H1 (cell line): ENCODE data around the gene RBM26. TPM values are rescaled to one million over a fixed set of nuclear protein-coding genes. Genes with fewer than 3 reads are reported as not detected.

Source experiments
- CTCF ChIA-PET: fragments of 300-600 bp; sonication (Branson Sonifier 250); formaldehyde crosslinking; loops from one replicate; lab custom pipeline; 2021; ENCODE audit not compliant: partially characterized antibody; lab: Charles Lee
- POLR2A ChIA-PET: fragments of 300-600 bp; sonication (Branson Sonifier 250); formaldehyde crosslinking; loops from one replicate; lab custom pipeline; 2021; ENCODE audit warnings: inconsistent platforms; ENCODE audit not compliant: partially characterized antibody; lab: Charles Lee
- DNase-seq, 2 experiments: peaks; one replicate each; pipeline versions ENCODE4 v3.0.0 to v3.0.0-alpha.2; 2010 to 2022; ENCODE audit warnings: low spot score in 2 of 2, low read depth in 1 of 2, mixed read lengths in 1 of 2
- FAIRE-seq: peaks from 2 replicates; lab custom pipeline; 2011; peaks lifted over from hg19 to GRCh38; lab: Jason Lieb, UNC
- H2AFZ ChIP-seq: 2 replicates; pipeline ENCODE4 v1.8.1; 2012; ENCODE audit warnings: low read length, inconsistent platforms
- H2AK5ac ChIP-seq: 2 replicates; pipeline ENCODE4 v1.6.1; 2013; ENCODE audit warnings: low read depth, low read length
- H2BK120ac ChIP-seq: replicated peaks from 2 replicates; pipeline ENCODE3; 2013; ENCODE audit warnings: low read depth, low read length, inconsistent platforms
- H2BK12ac ChIP-seq: 2 replicates; pipeline ENCODE4 v1.6.1; 2013; ENCODE audit warnings: low read depth, low read length
- H2BK15ac ChIP-seq: 2 replicates; pipeline ENCODE4 v1.6.1; 2013; ENCODE audit warnings: low read length
- H2BK20ac ChIP-seq: 2 replicates; pipeline ENCODE4 v1.6.1; 2013; ENCODE audit warnings: low read length
- H2BK5ac ChIP-seq: 2 replicates; pipeline ENCODE4 v1.6.1; 2013; ENCODE audit warnings: low read depth, low read length
- H3K14ac ChIP-seq: 2 replicates; pipeline ENCODE4 v1.6.1; 2013; ENCODE audit warnings: inconsistent platforms; ENCODE audit not compliant: insufficient read length
- H3K18ac ChIP-seq: 2 replicates; pipeline ENCODE4 v1.6.1; 2013; ENCODE audit warnings: low read length; ENCODE audit errors: extremely low read depth
- H3K23ac ChIP-seq: 2 replicates; pipeline ENCODE4 v1.6.1; 2013; ENCODE audit warnings: inconsistent platforms; ENCODE audit not compliant: insufficient read length
- H3K23me2 ChIP-seq: 2 replicates; pipeline ENCODE4 v1.6.1; 2013; ENCODE audit warnings: low read depth, low read length
- H3K27ac ChIP-seq: 2 replicates; pipeline ENCODE4 v1.6.1; 2011; ENCODE audit warnings: low read depth, low read length, inconsistent platforms
- H3K27me3 ChIP-seq, 4 experiments: replicated peaks in 1 of 4; 1 replicate in 1 of 4; 2 replicates in 3 of 4; pipeline versions ENCODE4 v1.6.1 to v1.8.1; 2011 to 2013; ENCODE audit warnings: low read length in 3 of 4, mild to moderate bottlenecking in 3 of 4, inconsistent platforms in 2 of 4, mixed read lengths in 2 of 4, moderate library complexity in 1 of 4; ENCODE audit not compliant: control insufficient read depth in 3 of 4, insufficient read depth in 3 of 4; ENCODE audit errors: extremely low read depth in 1 of 4
- H3K36me3 ChIP-seq, 4 experiments: 2 replicates each; pipeline versions ENCODE4 v1.6.1 to v1.8.1; 2011 to 2013; ENCODE audit warnings: mild to moderate bottlenecking in 4 of 4, low read length in 3 of 4, moderate library complexity in 2 of 4, control low read depth in 1 of 4, inconsistent platforms in 1 of 4; ENCODE audit not compliant: insufficient read depth in 4 of 4, control insufficient read depth in 2 of 4
- H3K4ac ChIP-seq: replicated peaks from 2 replicates; pipeline ENCODE3; 2013; ENCODE audit warnings: low read length, low read depth, mixed read lengths, inconsistent platforms; ENCODE audit not compliant: insufficient read length
- H3K4me1 ChIP-seq, 4 experiments: replicated peaks in 1 of 4; 1 replicate in 1 of 4; 2 replicates in 3 of 4; pipeline versions ENCODE4 v1.6.1 to v1.8.1; 2011 to 2013; ENCODE audit warnings: low read length in 3 of 4, inconsistent platforms in 2 of 4, mixed read lengths in 1 of 4; ENCODE audit not compliant: insufficient read depth in 4 of 4, control insufficient read depth in 3 of 4
- H3K4me2 ChIP-seq, 2 experiments: 2 replicates each; pipeline versions ENCODE4 v1.6.1 to v1.8.1; 2011 to 2013; ENCODE audit warnings: low read depth in 2 of 2, low read length in 2 of 2, control low read depth in 1 of 2, inconsistent platforms in 1 of 2, mild to moderate bottlenecking in 1 of 2; ENCODE audit not compliant: insufficient read depth in 1 of 2
- H3K4me3 ChIP-seq, 4 experiments: fragments of 200-600, 300-600 bp in 1 of 4; sonication (generic), shearing (Covaris generic), sonication (Bioruptor Twin) in 1 of 4; 2 replicates each; pipeline versions ENCODE4 v1.5.1 to v1.8.1; 2011 to 2016; ENCODE audit warnings: low read length in 4 of 4, low read depth in 3 of 4, control low read depth in 2 of 4, inconsistent platforms in 2 of 4, mild to moderate bottlenecking in 2 of 4, mixed read lengths in 1 of 4, moderate library complexity in 1 of 4; ENCODE audit not compliant: insufficient read depth in 2 of 4; ENCODE audit errors: extremely low read depth in 1 of 4
- H3K56ac ChIP-seq: replicated peaks from 2 replicates; pipeline ENCODE3; 2013; ENCODE audit warnings: low read depth, mild to moderate bottlenecking, mixed read lengths, low read length, inconsistent platforms; ENCODE audit not compliant: insufficient read length
- H3K79me1 ChIP-seq: 2 replicates; pipeline ENCODE4 v1.6.1; 2013; ENCODE audit warnings: low read depth, low read length, control low read depth
- H3K79me2 ChIP-seq, 2 experiments: 2 replicates each; pipeline versions ENCODE4 v1.6.1 to v1.8.1; 2012 to 2013; ENCODE audit warnings: low read length in 2 of 2, mild to moderate bottlenecking in 2 of 2, inconsistent platforms in 1 of 2; ENCODE audit not compliant: insufficient read depth in 2 of 2, control insufficient read depth in 1 of 2
- H3K9ac ChIP-seq, 4 experiments: replicated peaks in 1 of 4; 1 replicate in 1 of 4; 2 replicates in 3 of 4; pipeline versions ENCODE4 v1.6.1 to v1.8.1; 2011 to 2013; ENCODE audit warnings: low read depth in 3 of 4, low read length in 3 of 4, control low read depth in 2 of 4, mild to moderate bottlenecking in 2 of 4, moderate library complexity in 2 of 4, inconsistent platforms in 1 of 4; ENCODE audit errors: extremely low read depth in 1 of 4
- H3K9me3 ChIP-seq, 2 experiments: 2 replicates each; pipeline versions ENCODE4 v1.6.1 to v1.8.1; 2012 to 2013; ENCODE audit warnings: mild to moderate bottlenecking in 2 of 2, moderate library complexity in 2 of 2, control low read depth in 1 of 2, inconsistent platforms in 1 of 2, low read depth in 1 of 2, low read length in 1 of 2, mixed read lengths in 1 of 2; ENCODE audit not compliant: insufficient read depth in 2 of 2
- H4K20me1 ChIP-seq, 2 experiments: replicated peaks in 1 of 2; 2 replicates each; pipeline versions ENCODE3 to v1.8.1; 2011 to 2013; ENCODE audit warnings: inconsistent platforms in 2 of 2, low read length in 2 of 2, mild to moderate bottlenecking in 1 of 2; ENCODE audit not compliant: insufficient read depth in 2 of 2, control insufficient read depth in 1 of 2
- H4K5ac ChIP-seq: 2 replicates; pipeline ENCODE4 v1.6.1; 2013; ENCODE audit warnings: low read length, low read depth, mixed read lengths, inconsistent platforms; ENCODE audit not compliant: insufficient read length
- H4K8ac ChIP-seq: 2 replicates; pipeline ENCODE4 v1.8.0; 2013; ENCODE audit warnings: mild to moderate bottlenecking, moderate library complexity, low read length, inconsistent platforms; ENCODE audit not compliant: insufficient read depth; ENCODE audit errors: extremely low read depth
- H4K91ac ChIP-seq: replicated peaks from 2 replicates; pipeline ENCODE3; 2013; ENCODE audit warnings: low read length, mixed read lengths, inconsistent platforms; ENCODE audit not compliant: insufficient read length
- PHF8 ChIP-seq: fragments of 200-600 bp; sonication (generic); conservative IDR thresholded peaks from 2 replicates; pipeline ENCODE4 v1.7.1; 2012; ENCODE audit warnings: low read depth, mild to moderate bottlenecking, inconsistent platforms, low read length, moderate library complexity
- WGBS, 2 experiments: shearing (Covaris generic) in 1 of 2; methylation state at CpG; one replicate each; pipeline versions ENCODE4 v1.1.6 to v1.1.7; 2013 to 2015; ENCODE audit warnings: low lambda C conversion rate in 2 of 2, mixed read lengths in 2 of 2, inconsistent platforms in 1 of 2, low coverage in 1 of 2, missing lambda C conversion rate in 1 of 2; ENCODE audit not compliant: insufficient replicate concordance in 2 of 2, insufficient coverage in 1 of 2, insufficient read length in 1 of 2; ENCODE audit errors: extremely low coverage in 1 of 2, missing lambda C conversion rate in 1 of 2; 5-methylcytosine and 5-hydroxymethylcytosine counted together
- polyA plus RNA-seq, 7 experiments: library from polyadenylated mRNA; depleted of rRNA in 3 of 7; stranded (reverse) in 5 of 7; unstranded in 2 of 7; fragments of >200 nt in 5 of 7; fragments of 200-250 nt in 2 of 7; gene quantifications; 1 replicate in 5 of 7; 2 replicates in 1 of 7; 4 replicates in 1 of 7; pipeline versions ENCODE4 v1.2.1 to v1.2.3, GENCODE V29; 2011 to 2013; ENCODE audit warnings: missing spikeins in 2 of 7, mixed read lengths in 2 of 7
- total RNA-seq: library from RNA; stranded (reverse); fragmentation: NEBNext Ultra II Directional; extraction: Animal tissue kit (Norgen Biotek cat#: 25700); gene quantifications from 2 replicates; pipeline ENCODE4 v1.2.1, GENCODE V29; 2021
- TF ChIP-seq, protein P1 (sequence below): IDR thresholded peaks from 2 replicates; pipeline ENCODE4 v1.6.1; 2012; ENCODE audit warnings: inconsistent platforms

The RBM26 gene
- total and polyA plus RNA-seq, 2 of the 8 experiments (the other 6 are each of a cell fraction or from before 2014, with no cell fraction given): 20.3 to 65.5 TPM

- no peak overlapping the region for H3K4me3 ChIP-seq
Measured at GRCh38 chr13:79271616-79272015, 134.4 kb downstream of the RBM26 start.

More at GRCh38 chr13:79271616-79272015, 134.4 kb downstream of the RBM26 start:
- H4K5ac ChIP-seq: no peak overlapping the region
- FAIRE-seq: no peak
- H2BK15ac ChIP-seq: no peak overlapping the region
- H2BK5ac ChIP-seq: peak overlapping the region; percentile 72; the same call in 1 of the 2 replicates
- no peaks in the 10 kb centered on the region for H3K79me1 ChIP-seq
- no peaks in the 10 kb centered on the region for H3K79me2 ChIP-seq
- 79% methylated on average over 1 of the region's 1 CpG; no CpG with 5 or more reads in 1 of the 2 experiments for WGBS, 2 experiments
- no peak overlapping the region for H4K91ac ChIP-seq
- H2BK12ac ChIP-seq: no peak overlapping the region
- H3K4me2 ChIP-seq: no peak overlapping the region
- ChIA-PET POLR2A (no interaction called here), CTCF (interaction anchor here (1.1 kb wide), 1 partner anchor 120 kb away, joined by 3 read pairs; no protein-coding TSS in a partner anchor)
- H3K4ac ChIP-seq: no peak overlapping the region
- H3K14ac ChIP-seq: no peak overlapping the region
- peaks cover 0 to 4% (median 2%) of the 10 kb centered on the region in 4 experiments; a peak in 3 of 8 replicates for H3K36me3 ChIP-seq
- no peak overlapping the region for H3K23ac ChIP-seq
- no peak overlapping the region for H2AFZ ChIP-seq
- no peak overlapping the region for H3K27ac ChIP-seq
- no peaks in the 10 kb centered on the region for H4K20me1 ChIP-seq
- H3K9me3 ChIP-seq: peaks cover 8 to 10% of the 10 kb centered on the region in 2 experiments; a peak in 2 of 4 replicates
- H3K18ac ChIP-seq: no peak overlapping the region
- H4K8ac ChIP-seq: no peak overlapping the region
- H3K27me3 ChIP-seq: no peaks in the 10 kb centered on the region
- H3K56ac ChIP-seq: no peak overlapping the region
- no peaks in the 10 kb centered on the region for H3K23me2 ChIP-seq
- no peak overlapping the region for H2AK5ac ChIP-seq
- H2BK120ac ChIP-seq: no peak overlapping the region
- H2BK20ac ChIP-seq: no peak overlapping the region
- no peak overlapping the region for H3K9ac ChIP-seq
- DNase-seq: no peak
- TF ChIP-seq PHF8: no peak
- TF ChIP-seq, protein P1, sequence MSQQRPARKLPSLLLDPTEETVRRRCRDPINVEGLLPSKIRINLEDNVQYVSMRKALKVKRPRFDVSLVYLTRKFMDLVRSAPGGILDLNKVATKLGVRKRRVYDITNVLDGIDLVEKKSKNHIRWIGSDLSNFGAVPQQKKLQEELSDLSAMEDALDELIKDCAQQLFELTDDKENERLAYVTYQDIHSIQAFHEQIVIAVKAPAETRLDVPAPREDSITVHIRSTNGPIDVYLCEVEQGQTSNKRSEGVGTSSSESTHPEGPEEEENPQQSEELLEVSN: no peak
- TF ChIP-seq, all 59 proteins: peak for 0
- peaks cover 0 to 4% (median 2%) of the 10 kb centered on the region in 4 experiments; a peak in 2 of 7 replicates for H3K4me1 ChIP-seq
